ENCODE measurements around the gene FYN. TPM values are rescaled to one million over a fixed set of nuclear protein-coding genes. Genes with fewer than 3 reads are reported as not detected.

FYN gene
- total and polyA plus RNA-seq, 2 of the 8 experiments (the other 6 are each of a cell fraction or from before 2014, with no cell fraction given) = 46.8 to 97.2 TPM

GRCh38 chr6:111761212-111761611, 112.0 kb downstream of the FYN start (continued):
- TF ChIP-seq MAFK (IDR thresholded peaks at IDR 0.05; ENCODE audit: low read depth, low read length) (no peak), MAX (IDR thresholded peaks at IDR 0.05) (no peak), ASH2L (IDR thresholded peaks at IDR 0.05; ENCODE audit: low read length) (no peak), RFX5 (IDR thresholded peaks at IDR 0.05; ENCODE audit: borderline replicate concordance, low read depth, low read length) (no peak)
